Progenitor cell of endocrine pancreas (in vitro differentiated cells): Measurements from ENCODE around the gene FSTL4. TPM values are rescaled to one million over a fixed set of nuclear protein-coding genes. Genes with fewer than 3 reads are reported as not detected.

Experiments
- DNase-seq: peaks from one replicate; pipeline ENCODE4 v3.0.0; 2021; ENCODE audit warnings: low spot score; ENCODE audit not compliant: unreplicated experiment
- H3K27ac Mint-ChIP-seq: 2 replicates; pipeline ENCODE4 v1.8.0; 2021; ENCODE audit warnings: mild to moderate bottlenecking, moderate library complexity, mixed read lengths
- H3K27me3 Mint-ChIP-seq: 2 replicates; pipeline ENCODE4 v1.8.0; 2021; ENCODE audit warnings: mixed read lengths
- H3K36me3 Mint-ChIP-seq: 2 replicates; pipeline ENCODE4 v1.8.0; 2022; ENCODE audit warnings: mixed read lengths; ENCODE audit not compliant: insufficient read depth
- H3K4me1 Mint-ChIP-seq: 2 replicates; pipeline ENCODE4 v1.8.0; 2021; ENCODE audit warnings: low read depth, mixed read lengths
- H3K4me3 Mint-ChIP-seq: 2 replicates; pipeline ENCODE4 v1.8.0; 2021; ENCODE audit warnings: low read depth, mild to moderate bottlenecking, moderate library complexity, mixed read lengths
- H3K9me3 Mint-ChIP-seq: 2 replicates; pipeline ENCODE4 v1.8.0; 2021; ENCODE audit warnings: low read depth, mixed read lengths
- total RNA-seq: library from RNA; stranded (reverse); gene quantifications from 2 replicates; pipeline ENCODE4 v1.2.1, GENCODE V29; 2021
- TF ChIP-seq, protein P1 (sequence below): fragments of 200-600 bp; sonication (generic); IDR thresholded peaks from one replicate; pipeline ENCODE4 v1.5.0; 2021; ENCODE audit warnings: antibody characterized with exemption, mild to moderate bottlenecking; ENCODE audit not compliant: unreplicated experiment

FSTL4 gene
- total RNA-seq, 1 donor from 2014 or later: 2.4 TPM

GRCh38 chr5:133373121-133373870 is 239.0 kb downstream of the FSTL4 start:
- Mint-ChIP-seq H3K9me3 (peaks cover 21% of the 10 kb centered on the region), H3K4me1 (no peaks in the 10 kb centered on the region), H3K4me3 (no peak overlapping the region), H3K27me3 (no peaks in the 10 kb centered on the region), H3K36me3 (no peaks in the 10 kb centered on the region), H3K27ac (no peak overlapping the region)
- no peak for DNase-seq
- TF ChIP-seq, protein P1, sequence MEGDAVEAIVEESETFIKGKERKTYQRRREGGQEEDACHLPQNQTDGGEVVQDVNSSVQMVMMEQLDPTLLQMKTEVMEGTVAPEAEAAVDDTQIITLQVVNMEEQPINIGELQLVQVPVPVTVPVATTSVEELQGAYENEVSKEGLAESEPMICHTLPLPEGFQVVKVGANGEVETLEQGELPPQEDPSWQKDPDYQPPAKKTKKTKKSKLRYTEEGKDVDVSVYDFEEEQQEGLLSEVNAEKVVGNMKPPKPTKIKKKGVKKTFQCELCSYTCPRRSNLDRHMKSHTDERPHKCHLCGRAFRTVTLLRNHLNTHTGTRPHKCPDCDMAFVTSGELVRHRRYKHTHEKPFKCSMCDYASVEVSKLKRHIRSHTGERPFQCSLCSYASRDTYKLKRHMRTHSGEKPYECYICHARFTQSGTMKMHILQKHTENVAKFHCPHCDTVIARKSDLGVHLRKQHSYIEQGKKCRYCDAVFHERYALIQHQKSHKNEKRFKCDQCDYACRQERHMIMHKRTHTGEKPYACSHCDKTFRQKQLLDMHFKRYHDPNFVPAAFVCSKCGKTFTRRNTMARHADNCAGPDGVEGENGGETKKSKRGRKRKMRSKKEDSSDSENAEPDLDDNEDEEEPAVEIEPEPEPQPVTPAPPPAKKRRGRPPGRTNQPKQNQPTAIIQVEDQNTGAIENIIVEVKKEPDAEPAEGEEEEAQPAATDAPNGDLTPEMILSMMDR: no peak

GRCh38 chr5:133372293-133372937 is 239.9 kb downstream of the FSTL4 start:
- TF ChIP-seq, protein P1: no peak
- no peak overlapping the region for H3K4me3 Mint-ChIP-seq
- DNase-seq: no peak
- H3K9me3 Mint-ChIP-seq: peaks cover 15% of the 10 kb centered on the region
- H3K27ac Mint-ChIP-seq: no peak overlapping the region
- peaks cover 3% of the 10 kb centered on the region for H3K4me1 Mint-ChIP-seq
- no peaks in the 10 kb centered on the region for H3K27me3 Mint-ChIP-seq
- H3K36me3 Mint-ChIP-seq: no peaks in the 10 kb centered on the region

DNA sequence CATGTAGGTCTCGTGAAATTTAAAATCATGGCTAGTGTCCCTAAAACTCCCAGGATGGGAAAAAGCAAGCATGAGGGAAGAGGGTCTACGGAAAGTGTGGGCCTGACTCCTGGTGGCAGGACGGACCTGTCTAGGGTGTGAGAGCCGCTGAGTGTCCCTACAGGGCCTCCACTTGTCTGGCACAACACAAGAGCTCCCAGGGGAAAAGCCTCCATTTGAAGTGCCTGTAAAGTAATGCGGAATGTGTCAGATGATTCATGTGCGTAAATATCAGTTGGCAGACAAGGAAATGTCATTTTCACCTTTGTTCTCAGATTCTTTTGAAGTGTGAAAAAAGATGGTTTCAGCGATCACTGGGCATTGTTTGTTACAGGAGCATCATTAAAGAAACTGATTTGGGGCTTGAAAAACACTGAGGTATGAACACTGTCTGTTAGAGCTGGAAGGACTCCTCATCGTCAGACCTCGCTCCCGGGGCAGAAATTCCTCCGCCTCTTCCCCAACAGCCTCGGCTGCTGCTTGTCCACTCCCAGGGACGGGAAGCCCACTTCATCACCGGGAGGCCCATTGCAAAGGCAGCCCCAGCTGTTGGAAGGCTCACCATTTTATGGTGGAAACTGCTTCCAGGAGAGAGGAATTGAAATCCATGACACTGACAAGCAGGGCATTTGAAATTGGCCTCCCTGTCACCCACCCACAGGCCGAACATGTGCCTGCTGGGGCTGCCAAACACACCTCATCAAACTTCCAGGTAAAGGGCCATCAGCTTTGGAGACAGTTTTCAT is 240.8 kb downstream of the FSTL4 start:
- Mint-ChIP-seq H3K9me3 (peaks cover 8% of the 10 kb centered on the region), H3K27ac (no peak overlapping the region), H3K27me3 (no peaks in the 10 kb centered on the region), H3K4me1 (peaks cover 4% of the 10 kb centered on the region), H3K4me3 (no peak overlapping the region), H3K36me3 (no peaks in the 10 kb centered on the region)
- TF ChIP-seq, protein P1: no peak
- DNase-seq: no peak

DNA sequence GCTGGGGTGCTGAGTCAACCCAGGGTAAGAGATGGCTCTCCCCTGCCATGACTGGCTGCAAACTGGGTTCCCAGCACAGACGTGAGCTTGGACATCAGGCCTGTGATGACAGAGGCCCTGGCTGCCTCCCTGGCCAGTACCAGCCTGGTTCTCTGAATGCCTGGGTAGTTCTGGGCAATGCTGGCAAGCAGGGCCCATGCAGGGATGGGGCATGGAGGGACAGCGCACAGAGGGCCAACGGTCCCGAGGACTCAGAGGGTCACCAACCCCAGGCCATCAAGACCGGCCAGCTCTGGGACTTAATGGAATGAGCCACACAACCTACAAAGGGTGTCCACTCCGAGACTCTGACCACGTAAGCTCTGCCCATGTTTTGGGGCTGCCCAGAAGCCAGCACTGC is 241.4 kb downstream of the FSTL4 start:
- DNase-seq: no peak
- no peak overlapping the region for H3K27ac Mint-ChIP-seq
- H3K27me3 Mint-ChIP-seq: no peaks in the 10 kb centered on the region
- H3K4me1 Mint-ChIP-seq: peaks cover 4% of the 10 kb centered on the region
- TF ChIP-seq, protein P1: no peak
- H3K9me3 Mint-ChIP-seq: peaks cover 3% of the 10 kb centered on the region
- H3K36me3 Mint-ChIP-seq: no peaks in the 10 kb centered on the region
- no peak overlapping the region for H3K4me3 Mint-ChIP-seq

DNA sequence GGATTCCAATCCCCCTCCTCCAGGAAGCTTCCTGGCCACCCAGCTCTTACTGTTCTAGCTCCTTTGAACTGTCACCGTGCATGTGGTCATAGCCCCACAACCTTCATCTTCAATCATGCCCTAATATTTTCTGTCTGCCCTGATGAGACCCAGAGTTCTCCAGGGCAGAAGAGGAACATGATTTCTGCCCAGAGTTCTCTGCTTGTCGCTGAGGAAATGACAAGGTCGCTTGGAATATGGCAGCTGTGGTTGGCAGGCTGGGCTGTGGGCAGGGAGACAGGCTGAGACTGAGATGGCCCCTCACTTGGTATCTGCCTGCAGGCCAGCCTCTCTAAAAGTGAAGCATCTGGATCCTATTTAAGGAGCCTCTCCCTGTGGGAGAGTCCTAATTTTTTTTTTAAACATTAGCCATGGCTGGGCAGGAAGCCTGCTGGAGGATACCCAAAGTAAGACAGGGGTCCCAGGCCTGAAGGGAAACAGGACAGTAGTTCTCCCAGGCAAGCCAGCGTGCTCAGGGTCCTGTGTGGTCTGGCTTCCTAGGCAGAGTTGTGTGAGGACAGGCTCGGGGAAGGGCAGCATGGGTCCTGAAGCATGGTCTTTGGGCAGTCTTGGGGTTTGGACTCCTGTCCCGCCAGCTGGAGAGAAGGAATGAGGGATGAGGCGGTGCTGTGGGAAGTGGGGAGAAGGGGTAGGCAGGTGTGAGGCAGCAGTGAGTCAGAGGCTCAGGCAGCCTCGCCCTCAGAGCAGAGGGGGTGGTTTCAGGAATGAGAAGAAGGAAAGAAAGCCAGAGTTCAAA is 242.1 kb downstream of the FSTL4 start:
- H3K27ac Mint-ChIP-seq: no peak overlapping the region
- H3K4me3 Mint-ChIP-seq: no peak overlapping the region
- H3K9me3 Mint-ChIP-seq: no peaks in the 10 kb centered on the region
- no peaks in the 10 kb centered on the region for H3K27me3 Mint-ChIP-seq
- TF ChIP-seq, protein P1: no peak
- DNase-seq: no peak
- peaks cover 4% of the 10 kb centered on the region for H3K4me1 Mint-ChIP-seq
- H3K36me3 Mint-ChIP-seq: no peaks in the 10 kb centered on the region
